ENCODE data around the gene OLIG2. TPM values are rescaled to one million over a fixed set of nuclear protein-coding genes. Genes with fewer than 3 reads are reported as not detected.

The OLIG2 gene
- total and polyA plus RNA-seq, 2 of the 13 experiments (the other 11 are each of a cell fraction or from before 2014, with no cell fraction given), result not detected

DNA sequence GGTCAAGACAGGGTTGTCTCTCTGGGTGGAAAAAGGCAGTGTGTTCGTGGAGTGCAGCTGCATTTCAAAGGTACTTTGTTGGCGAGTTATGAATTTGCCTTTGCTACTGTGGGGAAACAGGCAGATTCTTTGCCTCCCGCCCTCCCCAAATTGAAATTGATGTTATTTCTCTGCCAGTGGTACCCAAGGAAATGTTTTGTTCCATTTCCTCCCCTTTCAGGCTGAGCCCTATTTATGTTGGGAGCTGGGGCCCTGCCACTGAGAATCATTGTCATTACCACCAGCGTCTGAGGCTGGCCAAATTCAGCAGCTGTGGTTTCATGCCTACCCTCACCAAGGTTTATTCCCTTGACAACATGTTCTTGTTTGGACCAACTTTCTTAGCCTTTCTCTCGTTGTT lies 48.5 kb upstream of the OLIG2 start (continued):
- TF ChIP-seq, protein P1, sequence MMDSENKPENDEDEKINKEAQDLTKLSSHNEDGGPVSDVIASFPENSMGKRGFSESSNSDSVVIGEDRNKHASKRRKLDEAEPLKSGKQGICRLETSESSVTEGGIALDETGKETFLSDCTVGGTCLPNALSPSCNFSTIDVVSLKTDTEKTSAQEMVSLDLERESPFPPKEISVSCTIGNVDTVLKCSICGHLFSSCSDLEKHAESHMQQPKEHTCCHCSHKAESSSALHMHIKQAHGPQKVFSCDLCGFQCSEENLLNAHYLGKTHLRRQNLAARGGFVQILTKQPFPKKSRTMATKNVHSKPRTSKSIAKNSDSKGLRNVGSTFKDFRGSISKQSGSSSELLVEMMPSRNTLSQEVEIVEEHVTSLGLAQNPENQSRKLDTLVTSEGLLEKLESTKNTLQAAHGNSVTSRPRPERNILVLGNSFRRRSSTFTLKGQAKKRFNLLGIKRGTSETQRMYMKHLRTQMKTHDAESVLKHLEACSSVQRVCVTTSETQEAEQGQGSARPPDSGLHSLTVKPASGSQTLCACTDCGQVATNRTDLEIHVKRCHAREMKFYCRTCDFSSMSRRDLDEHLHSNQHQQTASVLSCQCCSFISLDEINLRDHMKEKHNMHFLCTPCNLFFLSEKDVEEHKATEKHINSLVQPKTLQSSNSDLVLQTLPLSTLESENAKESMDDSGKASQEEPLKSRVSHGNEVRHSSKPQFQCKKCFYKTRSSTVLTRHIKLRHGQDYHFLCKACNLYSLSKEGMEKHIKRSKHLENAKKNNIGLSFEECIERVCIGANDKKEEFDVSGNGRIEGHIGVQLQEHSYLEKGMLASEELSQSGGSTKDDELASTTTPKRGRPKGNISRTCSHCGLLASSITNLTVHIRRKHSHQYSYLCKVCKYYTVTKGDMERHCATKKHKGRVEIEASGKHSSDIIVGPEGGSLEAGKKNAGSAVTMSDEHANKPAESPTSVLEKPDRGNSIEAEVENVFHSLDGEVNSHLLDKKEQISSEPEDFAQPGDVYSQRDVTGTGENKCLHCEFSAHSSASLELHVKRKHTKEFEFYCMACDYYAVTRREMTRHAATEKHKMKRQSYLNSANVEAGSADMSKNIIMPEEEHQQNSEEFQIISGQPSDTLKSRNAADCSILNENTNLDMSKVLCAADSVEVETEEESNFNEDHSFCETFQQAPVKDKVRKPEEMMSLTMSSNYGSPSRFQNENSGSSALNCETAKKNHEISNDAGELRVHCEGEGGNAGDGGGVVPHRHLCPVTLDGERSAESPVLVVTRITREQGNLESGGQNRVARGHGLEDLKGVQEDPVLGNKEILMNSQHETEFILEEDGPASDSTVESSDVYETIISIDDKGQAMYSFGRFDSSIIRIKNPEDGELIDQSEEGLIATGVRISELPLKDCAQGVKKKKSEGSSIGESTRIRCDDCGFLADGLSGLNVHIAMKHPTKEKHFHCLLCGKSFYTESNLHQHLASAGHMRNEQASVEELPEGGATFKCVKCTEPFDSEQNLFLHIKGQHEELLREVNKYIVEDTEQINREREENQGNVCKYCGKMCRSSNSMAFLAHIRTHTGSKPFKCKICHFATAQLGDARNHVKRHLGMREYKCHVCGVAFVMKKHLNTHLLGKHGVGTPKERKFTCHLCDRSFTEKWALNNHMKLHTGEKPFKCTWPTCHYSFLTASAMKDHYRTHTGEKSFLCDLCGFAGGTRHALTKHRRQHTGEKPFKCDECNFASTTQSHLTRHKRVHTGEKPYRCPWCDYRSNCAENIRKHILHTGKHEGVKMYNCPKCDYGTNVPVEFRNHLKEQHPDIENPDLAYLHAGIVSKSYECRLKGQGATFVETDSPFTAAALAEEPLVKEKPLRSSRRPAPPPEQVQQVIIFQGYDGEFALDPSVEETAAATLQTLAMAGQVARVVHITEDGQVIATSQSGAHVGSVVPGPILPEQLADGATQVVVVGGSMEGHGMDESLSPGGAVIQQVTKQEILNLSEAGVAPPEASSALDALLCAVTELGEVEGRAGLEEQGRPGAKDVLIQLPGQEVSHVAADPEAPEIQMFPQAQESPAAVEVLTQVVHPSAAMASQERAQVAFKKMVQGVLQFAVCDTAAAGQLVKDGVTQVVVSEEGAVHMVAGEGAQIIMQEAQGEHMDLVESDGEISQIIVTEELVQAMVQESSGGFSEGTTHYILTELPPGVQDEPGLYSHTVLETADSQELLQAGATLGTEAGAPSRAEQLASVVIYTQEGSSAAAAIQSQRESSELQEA (CRISPR knock-in tag; IDR thresholded peaks at IDR 0.05; ENCODE audit: not compliant biosample characterization), result no peak
- TF ChIP-seq NFRKB (IDR thresholded peaks at IDR 0.05), result no peak
- TF ChIP-seq ZNF749 (CRISPR knock-in tag; IDR thresholded peaks at IDR 0.05; ENCODE audit: borderline replicate concordance), result no peak
- no peak for TF ChIP-seq ZNF432 (CRISPR knock-in tag; IDR thresholded peaks at IDR 0.05; ENCODE audit: borderline replicate concordance)

Data from HepG2 (cell line).